AG10803 (cell line): ENCODE data around the gene SYT8.
"Not testable (repeated sequence)": the region's sequence is repeated elsewhere in the genome, so short reads cannot be mapped to it uniquely, and the experiment has no call there.

Source experiments
- DNase-seq: peaks from one replicate; pipeline ENCODE4 v3.0.0; 2010; ENCODE audit warnings: low read depth
- H3K4me3 ChIP-seq: 2 replicates; pipeline ENCODE4 v1.5.1; 2011; ENCODE audit warnings: mild to moderate bottlenecking, low read length, control low read depth
- TF ChIP-seq, protein P1 (sequence below): conservative IDR thresholded peaks from 2 replicates; pipeline ENCODE4 v1.5.1; 2011; ENCODE audit warnings: mild to moderate bottlenecking, low read length, control low read depth, inconsistent platforms

The SYT8 gene

DNA sequence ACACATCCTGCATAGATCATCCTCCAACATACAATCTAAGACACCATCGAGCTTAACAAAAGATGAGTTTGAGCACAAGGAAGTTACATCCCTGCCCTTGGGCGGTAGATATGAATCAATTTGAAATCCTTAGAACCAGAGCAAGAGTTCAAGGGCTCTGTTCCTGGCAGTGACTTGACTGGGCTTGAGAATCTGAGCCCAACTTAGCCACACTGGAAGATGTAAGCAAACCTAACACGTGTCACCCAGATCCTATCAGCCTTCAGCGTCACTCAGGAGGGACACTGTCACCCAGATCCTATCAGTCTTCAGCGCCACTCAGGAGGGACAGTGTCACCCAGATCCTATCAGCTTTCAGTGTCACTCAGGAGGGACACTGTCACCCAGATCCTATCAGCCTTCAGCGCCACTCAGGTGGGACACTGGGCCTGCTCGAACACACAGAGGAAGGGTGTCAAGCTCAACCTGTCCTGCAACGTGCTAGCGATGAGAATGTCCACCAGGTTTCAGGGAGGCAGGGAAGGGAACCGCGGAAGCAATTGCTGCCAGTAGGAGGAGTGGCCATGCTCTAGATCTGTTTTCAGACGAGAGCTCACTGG lies 38.3 kb upstream of the SYT8 start:
- no peak for DNase-seq
- TF ChIP-seq, protein P1, sequence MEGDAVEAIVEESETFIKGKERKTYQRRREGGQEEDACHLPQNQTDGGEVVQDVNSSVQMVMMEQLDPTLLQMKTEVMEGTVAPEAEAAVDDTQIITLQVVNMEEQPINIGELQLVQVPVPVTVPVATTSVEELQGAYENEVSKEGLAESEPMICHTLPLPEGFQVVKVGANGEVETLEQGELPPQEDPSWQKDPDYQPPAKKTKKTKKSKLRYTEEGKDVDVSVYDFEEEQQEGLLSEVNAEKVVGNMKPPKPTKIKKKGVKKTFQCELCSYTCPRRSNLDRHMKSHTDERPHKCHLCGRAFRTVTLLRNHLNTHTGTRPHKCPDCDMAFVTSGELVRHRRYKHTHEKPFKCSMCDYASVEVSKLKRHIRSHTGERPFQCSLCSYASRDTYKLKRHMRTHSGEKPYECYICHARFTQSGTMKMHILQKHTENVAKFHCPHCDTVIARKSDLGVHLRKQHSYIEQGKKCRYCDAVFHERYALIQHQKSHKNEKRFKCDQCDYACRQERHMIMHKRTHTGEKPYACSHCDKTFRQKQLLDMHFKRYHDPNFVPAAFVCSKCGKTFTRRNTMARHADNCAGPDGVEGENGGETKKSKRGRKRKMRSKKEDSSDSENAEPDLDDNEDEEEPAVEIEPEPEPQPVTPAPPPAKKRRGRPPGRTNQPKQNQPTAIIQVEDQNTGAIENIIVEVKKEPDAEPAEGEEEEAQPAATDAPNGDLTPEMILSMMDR, result no peak

DNA sequence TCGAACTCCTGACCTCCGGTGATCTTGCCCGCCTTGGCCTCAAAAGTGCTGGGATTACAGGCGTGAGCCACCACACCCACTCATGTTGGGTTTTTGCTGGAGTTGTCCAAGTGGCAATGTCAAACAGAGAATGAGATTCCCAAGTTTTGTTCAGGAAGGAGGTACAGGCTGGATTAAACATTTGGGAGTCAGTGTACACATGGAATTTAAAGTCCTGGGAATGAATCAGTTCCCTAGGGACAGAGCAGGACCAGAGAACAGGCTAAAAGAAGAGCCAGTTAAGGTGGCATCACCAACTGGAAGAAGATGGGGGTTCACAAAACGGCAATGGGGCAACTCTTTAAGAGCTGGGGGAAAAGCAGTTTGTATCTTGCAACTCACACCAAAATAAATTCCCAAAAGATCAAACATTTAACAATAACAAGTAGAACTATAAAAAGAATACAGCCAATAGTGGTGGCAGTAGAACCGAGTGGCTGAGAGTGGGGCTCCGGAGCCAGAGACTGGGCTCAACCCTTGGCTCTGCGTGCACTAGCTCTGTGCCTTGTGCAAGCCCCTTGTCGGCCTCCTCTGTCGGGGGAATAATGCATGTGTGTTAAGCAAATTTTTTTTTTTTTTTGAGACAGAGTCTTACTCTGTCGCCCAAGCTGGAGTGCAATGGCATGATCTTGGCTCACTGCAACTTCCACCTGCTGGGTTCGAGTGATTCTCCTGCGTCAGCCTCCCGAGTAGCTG lies 37.2 kb upstream of the SYT8 start:
- TF ChIP-seq, protein P1, result no peak
- H3K4me3 ChIP-seq, result no peak overlapping the region
- DNase-seq, result no peak

More for the DNA sequence above, 38.3 kb upstream of the SYT8 start:
- no peak overlapping the region for H3K4me3 ChIP-seq

DNA sequence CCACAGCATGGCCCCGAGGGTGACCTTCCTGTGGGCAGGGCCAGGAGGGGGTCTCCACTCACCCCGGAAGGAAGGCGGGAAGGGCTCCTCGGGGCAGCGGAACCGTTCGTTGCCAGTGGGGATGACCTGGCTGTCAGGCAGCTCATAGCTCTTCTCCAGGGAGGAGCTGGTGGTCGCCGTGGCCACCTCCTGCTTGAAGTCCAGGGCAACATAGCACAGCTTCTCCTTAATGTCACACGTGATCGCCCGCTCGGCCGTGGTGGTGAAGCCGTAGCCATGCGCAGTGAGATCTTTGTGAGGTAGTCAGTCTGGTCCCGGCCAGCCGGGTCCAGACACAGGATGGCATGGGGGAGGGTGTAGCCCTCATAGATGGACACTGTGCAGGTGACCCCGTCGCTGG lies 31.5 kb upstream of the SYT8 start:
- TF ChIP-seq, protein P1, result no peak
- DNase-seq, result no peak
- no peak overlapping the region for H3K4me3 ChIP-seq

DNA sequence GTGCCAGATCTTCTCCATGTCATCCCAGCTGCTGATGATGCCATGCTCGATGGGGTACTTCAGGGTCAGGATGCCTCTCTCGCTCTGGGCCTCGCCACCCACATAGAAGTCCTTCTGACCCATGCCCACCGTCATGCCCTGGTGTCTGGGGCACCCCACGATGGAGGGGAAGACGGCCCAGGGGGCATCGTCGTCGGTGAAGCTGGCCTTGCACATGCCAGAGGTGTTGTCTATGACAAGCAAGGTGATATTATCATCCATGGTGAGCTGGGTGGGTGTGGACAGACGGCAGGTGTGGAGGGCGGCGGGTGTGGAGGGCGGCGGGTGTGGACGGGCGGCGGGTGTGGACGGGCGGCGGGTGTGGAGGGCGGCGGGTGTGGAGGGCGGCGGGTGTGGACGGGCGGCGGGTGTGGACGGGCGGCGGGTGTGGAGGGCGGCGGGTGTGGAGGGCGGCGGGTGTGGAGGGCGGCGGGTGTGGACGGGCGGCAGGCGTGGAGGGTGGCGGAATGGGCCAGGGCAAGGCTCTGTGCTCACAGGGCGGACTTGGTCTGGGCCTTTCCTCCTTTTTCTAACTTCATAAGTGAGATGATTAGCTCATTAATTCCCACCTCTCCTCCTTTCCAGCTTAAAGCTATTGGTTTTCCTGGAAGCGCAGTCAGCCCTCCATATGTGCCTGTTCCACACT lies 30.8 kb upstream of the SYT8 start:
- H3K4me3 ChIP-seq, DNase-seq: not testable (repeated sequence)

DNA sequence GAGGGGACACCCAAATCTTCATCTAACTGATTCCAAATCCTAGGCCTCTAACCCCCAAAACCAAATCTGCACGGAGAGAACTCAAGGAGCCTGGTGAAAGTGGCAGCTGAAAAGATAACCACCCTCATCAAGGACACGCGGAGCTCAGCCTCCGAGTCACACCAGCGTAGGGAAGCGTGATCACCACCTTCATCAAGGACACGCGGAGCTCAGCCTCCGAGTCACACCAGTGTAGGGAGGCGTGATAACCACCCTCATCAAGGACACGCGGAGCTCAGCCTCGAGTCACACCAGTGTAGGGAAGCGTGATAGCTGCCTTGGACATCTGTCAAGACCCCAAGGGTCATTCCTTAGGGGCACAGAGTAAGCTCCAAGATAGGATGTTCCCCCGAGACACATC lies 29.3 kb upstream of the SYT8 start:
- no peak for DNase-seq
- TF ChIP-seq, protein P1, result no peak
- no peak overlapping the region for H3K4me3 ChIP-seq

DNA sequence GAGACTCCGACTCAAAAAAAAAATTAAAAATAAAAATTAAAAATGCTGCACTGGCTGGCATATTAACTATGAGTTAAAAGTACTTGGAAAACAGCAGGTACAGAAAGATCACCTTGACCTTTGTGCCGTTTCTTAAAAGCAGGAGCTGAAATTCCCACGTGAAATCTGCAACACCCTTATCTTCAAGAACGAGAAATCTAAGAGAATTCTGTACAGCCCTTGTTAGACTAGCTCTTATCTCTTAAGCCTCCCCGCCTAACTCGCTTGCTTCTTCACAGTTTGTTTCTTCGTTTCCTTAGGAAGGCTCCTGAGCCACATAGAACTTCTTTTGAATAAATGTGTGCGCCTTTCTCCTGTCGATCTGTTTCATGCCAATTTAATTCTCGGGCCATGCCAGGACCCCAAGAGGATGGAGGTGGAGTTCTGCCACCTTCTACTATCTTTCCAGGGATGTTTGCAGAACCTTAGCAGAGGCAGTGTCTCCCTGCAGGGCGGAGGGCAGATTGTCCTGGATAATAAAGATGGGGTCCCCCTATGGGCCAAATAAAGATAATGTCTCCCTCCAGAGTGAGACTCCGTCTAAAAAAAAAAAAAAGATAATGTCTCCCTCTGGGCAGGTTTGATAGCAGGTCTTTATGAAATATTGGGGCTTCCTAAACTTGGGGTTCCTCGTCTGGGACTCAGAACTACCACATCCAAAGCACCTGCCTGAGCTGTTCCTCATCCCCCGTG lies 27.4 kb upstream of the SYT8 start:
- no peak for DNase-seq
- no peak overlapping the region for H3K4me3 ChIP-seq
- TF ChIP-seq, protein P1, result no peak; the same call in 1 of the 2 replicates

DNA sequence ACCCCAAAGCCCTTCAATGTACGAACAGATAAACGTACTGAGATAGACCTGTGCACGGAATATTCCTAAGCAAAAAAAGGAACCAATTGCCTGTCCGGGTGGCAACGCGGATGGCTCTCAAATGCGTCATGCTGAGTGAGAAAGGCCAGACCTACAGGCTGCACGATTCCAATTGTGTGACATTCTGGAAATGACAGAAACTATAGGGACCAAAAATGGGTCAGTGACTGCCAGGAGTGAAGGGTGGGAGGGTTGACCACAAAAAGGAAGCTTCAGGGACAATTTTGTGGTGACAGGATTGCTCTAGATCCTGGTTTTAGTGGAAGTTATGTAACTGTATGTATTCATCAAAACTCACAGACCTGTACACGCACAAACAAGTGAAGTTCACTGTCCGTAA lies 24.0 kb upstream of the SYT8 start:
- H3K4me3 ChIP-seq, result no peak overlapping the region
- TF ChIP-seq, protein P1, result no peak
- DNase-seq, result no peak
